HepG2 (cell line): ENCODE results near the gene NXN. TPM values are rescaled to one million over a fixed set of nuclear protein-coding genes. Genes with fewer than 3 reads are reported as not detected.

Source experiments
- ATAC-seq: fragments of 200-7000 bp; cut with Tn5 transposase; 3 replicates; pipeline ENCODE4 v1.9.1; 2020; ENCODE audit warnings: mild to moderate bottlenecking, moderate library complexity
- BruUV-seq: library from RNA; stranded (reverse); fragments of 400-500 nt; replicated peaks from 2 replicates; lab custom pipeline; 2021; lab: Mats Ljungman, UMichigan
- CTCF ChIA-PET: fragments of 300-600 bp; formaldehyde crosslinking; extraction: SDS; loops from one replicate; lab custom pipeline; 2021; ENCODE audit warnings: low total read pairs, inconsistent platforms, low intra/inter-chr PET ratio; lab: Yijun Ruan, JAX
- POLR2A ChIA-PET: fragments of 350-600 bp; sonication (Branson Sonifier 250); formaldehyde crosslinking; loops from one replicate; lab custom pipeline; 2020; ENCODE audit warnings: antibody characterized with exemption, inconsistent platforms; lab: Yijun Ruan, JAX
- DNase-seq: peaks from one replicate; pipeline ENCODE4 v3.0.0-alpha.2; 2015; ENCODE audit warnings: low spot score
- FAIRE-seq: peaks from 3 replicates; lab custom pipeline; 2011; peaks lifted over from hg19 to GRCh38; lab: Jason Lieb, UNC
- H2AFZ ChIP-seq: one replicate; pipeline ENCODE4 v1.6.1; 2011; ENCODE audit warnings: low read length, inconsistent platforms
- H3K27ac ChIP-seq: fragments of 300-600 bp; 3 replicates; pipeline ENCODE4 v1.8.0; 2011; ENCODE audit warnings: mixed run types, mild to moderate bottlenecking, mixed read lengths, low read length, inconsistent platforms; ENCODE audit not compliant: insufficient read depth; ENCODE audit errors: extremely low read length
- H3K27me3 ChIP-seq, 2 experiments: fragments of 200-600 bp in 1 of 2; 2 replicates in 1 of 2; 3 replicates in 1 of 2; pipeline versions ENCODE4 v1.6.0 to v1.8.0; 2011; ENCODE audit warnings: low read length in 2 of 2, mild to moderate bottlenecking in 2 of 2, moderate library complexity in 2 of 2, inconsistent platforms in 1 of 2; ENCODE audit not compliant: insufficient read depth in 2 of 2, control insufficient read depth in 1 of 2
- H3K36me3 ChIP-seq, 2 experiments: fragments of 200-600 bp in 1 of 2; replicated peaks in 1 of 2; 2 replicates in 1 of 2; 3 replicates in 1 of 2; pipeline versions ENCODE4 v1.5.1 to v1.8.0; 2011; ENCODE audit warnings: low read length in 2 of 2, inconsistent platforms in 1 of 2; ENCODE audit not compliant: insufficient read depth in 2 of 2, control insufficient read depth in 1 of 2
- H3K4me1 ChIP-seq: 2 replicates; pipeline ENCODE4 v1.5.1; 2012; ENCODE audit warnings: low read length, inconsistent platforms; ENCODE audit not compliant: insufficient read depth
- H3K4me2 ChIP-seq: 2 replicates; pipeline ENCODE4 v1.6.0; 2011; ENCODE audit warnings: low read depth, low read length, inconsistent platforms
- H3K4me3 ChIP-seq, 3 experiments: fragments of 200-600 bp in 1 of 3; sonication (generic), shearing (Covaris generic) in 1 of 3; replicated peaks in 1 of 3; 2 replicates each; pipeline ENCODE4 v1.5.1; 2011 to 2016; ENCODE audit warnings: low read length in 3 of 3, inconsistent platforms in 2 of 3, low read depth in 2 of 3, mild to moderate bottlenecking in 2 of 3, control low read depth in 1 of 3, mixed read lengths in 1 of 3; ENCODE audit not compliant: insufficient read depth in 1 of 3
- H3K79me2 ChIP-seq: one replicate; pipeline ENCODE4 v1.6.1; 2011; ENCODE audit warnings: low read length, inconsistent platforms; ENCODE audit not compliant: insufficient read depth
- H3K9ac ChIP-seq: 2 replicates; pipeline ENCODE4 v1.6.0; 2011; ENCODE audit warnings: mild to moderate bottlenecking, low read depth, low read length, inconsistent platforms; ENCODE audit not compliant: insufficient read depth
- H3K9me3 ChIP-seq: 2 replicates; pipeline ENCODE4 v1.5.1; 2012; ENCODE audit warnings: mild to moderate bottlenecking, low read length
- H4K20me1 ChIP-seq: 2 replicates; pipeline ENCODE4 v1.6.0; 2011; ENCODE audit warnings: inconsistent platforms, mild to moderate bottlenecking, low read length, moderate library complexity; ENCODE audit not compliant: insufficient read depth
- AHDC1 ChIP-seq: sonication (generic); formaldehyde crosslinking; IDR thresholded peaks from 2 replicates; pipeline ENCODE4 v1.5.1; 2020; ENCODE audit warnings: mild to moderate bottlenecking, missing genetic modification reagents, borderline replicate concordance
- AHR ChIP-seq: IDR thresholded peaks from 2 replicates; pipeline ENCODE4 v1.6.1; 2018; ENCODE audit warnings: missing genetic modification reagents, missing compliant biosample characterization
- ATRX ChIP-seq: sonication (generic); formaldehyde crosslinking; IDR thresholded peaks from 2 replicates; pipeline ENCODE4 v1.4.0; 2020; ENCODE audit warnings: missing genetic modification reagents, borderline replicate concordance
- CHD4 ChIP-seq: fragments of 200-600 bp; sonication (generic); IDR thresholded peaks from 2 replicates; pipeline ENCODE4 v1.7.0; 2017; ENCODE audit warnings: mild to moderate bottlenecking, low read length, borderline replicate concordance
- MTERF4 ChIP-seq: sonication (generic); formaldehyde crosslinking; IDR thresholded peaks from 2 replicates; pipeline ENCODE4 v1.8.0; 2023; ENCODE audit warnings: mild to moderate bottlenecking, missing genetic modification reagents
- NCOA2 ChIP-seq: sonication (generic); formaldehyde crosslinking; IDR thresholded peaks from 2 replicates; pipeline ENCODE4 v1.8.0; 2022; ENCODE audit warnings: inconsistent platforms
- NFYB ChIP-seq: sonication (generic); formaldehyde crosslinking; IDR thresholded peaks from 2 replicates; pipeline ENCODE4 v1.4.0; 2020; ENCODE audit warnings: missing genetic modification reagents
- SOX5 ChIP-seq: IDR thresholded peaks from 2 replicates; pipeline ENCODE4 v1.6.1; 2016; ENCODE audit warnings: borderline replicate concordance
- ZNF17 ChIP-seq: sonication (generic); formaldehyde crosslinking; IDR thresholded peaks from 2 replicates; pipeline ENCODE4 v1.5.0; 2020; ENCODE audit warnings: mild to moderate bottlenecking, missing genetic modification reagents
- ZNF75D ChIP-seq: sonication (generic); formaldehyde crosslinking; IDR thresholded peaks from 2 replicates; pipeline ENCODE4 v1.8.1; 2023; ENCODE audit warnings: missing genetic modification reagents, mild to moderate bottlenecking, borderline replicate concordance
- WGBS: methylation state at CpG from one replicate; pipeline ENCODE4 v1.1.6; 2017; ENCODE audit warnings: low lambda C conversion rate; 5-methylcytosine and 5-hydroxymethylcytosine counted together
- in situ Hi-C: cut with HindIII; loops from 2 replicates; pipeline ENCODE4 v1.10.0; 2017; ENCODE audit warnings: low pct_unique_long_range_greater_than_20kb; ENCODE audit not compliant: extremely low pct_ligation_motif_present
- intact Hi-C: fragments of 100-400 bp; cut with micrococcal nuclease; formaldehyde crosslinking; loops from one replicate; pipeline ENCODE4 v1.10.0; 2022; ENCODE audit not compliant: unreplicated experiment
- polyA plus RNA-seq, 8 experiments: library from polyadenylated mRNA; depleted of rRNA in 3 of 8; stranded (reverse) in 7 of 8; unstranded in 1 of 8; fragments of >200 nt; fragmentation: Illumina TruSeq in 4 of 8; extraction: Trizol in 4 of 8; gene quantifications; 2 replicates each; pipeline versions ENCODE4 v1.2.1 to v1.2.3, GENCODE V29; 2011 to 2016; ENCODE audit warnings: low read depth in 4 of 8, missing spikeins in 1 of 8, mixed read lengths in 1 of 8; ENCODE audit not compliant: insufficient read depth in 1 of 8
- total RNA-seq, 5 experiments: library from RNA; depleted of rRNA; stranded (reverse); fragments of >200 nt; fragmentation: Illumina TruSeq; extraction: Trizol; gene quantifications; 2 replicates each; pipeline ENCODE4 v1.2.3, GENCODE V29; 2016; ENCODE audit warnings: low read depth in 1 of 5
- TF ChIP-seq, protein P1 (sequence below): sonication (generic); formaldehyde crosslinking; IDR thresholded peaks from 2 replicates; pipeline ENCODE4 v1.8.0; 2022; ENCODE audit warnings: missing genetic modification reagents, mild to moderate bottlenecking, borderline replicate concordance

Gene NXN
- total and polyA plus RNA-seq, 2 of the 13 experiments (the other 11 are each of a cell fraction or from before 2014, with no cell fraction given) = 22.2 to 24.3 TPM

DNA sequence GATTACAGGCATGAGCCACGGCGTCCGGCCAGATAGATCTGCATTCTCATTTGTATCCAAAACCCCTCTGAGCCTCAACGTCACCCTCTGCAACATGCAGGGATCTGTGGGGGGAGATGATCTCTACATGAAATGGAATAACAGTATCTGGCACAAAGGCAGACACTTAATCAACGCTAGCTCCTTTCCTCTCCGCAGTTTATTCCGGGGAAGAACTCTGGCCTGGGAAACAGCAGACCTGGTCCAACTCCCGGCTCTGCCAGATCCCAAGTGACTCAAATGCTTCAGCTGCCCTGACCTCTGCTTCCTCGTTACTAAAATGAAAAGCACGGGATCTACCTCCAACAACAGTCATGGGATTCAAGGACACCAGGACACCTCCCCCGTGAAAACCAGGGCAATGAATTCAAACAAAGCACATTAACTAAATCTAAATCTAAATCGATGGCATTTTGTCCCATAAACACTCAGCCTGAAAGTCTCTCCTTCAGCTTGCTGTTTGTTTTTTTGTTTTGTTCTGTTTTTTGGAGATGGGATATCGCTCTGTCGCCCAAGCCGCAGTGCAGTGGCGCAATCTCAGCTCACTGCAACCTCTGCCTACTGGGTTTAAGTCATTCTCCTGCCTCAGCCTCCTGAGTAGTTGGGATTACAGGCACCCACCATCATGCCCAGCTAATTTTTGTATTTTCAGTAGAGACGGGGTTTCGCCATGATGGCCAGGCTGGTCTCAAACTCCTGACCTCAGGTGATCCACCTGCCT, 78.2 kb downstream of the NXN start (continued):
- TF ChIP-seq CHD4 (no peak), NCOA2 (CRISPR knock-in tag) (no peak), MTERF4 (CRISPR knock-in tag) (no peak), ZNF75D (CRISPR knock-in tag) (no peak), ATRX (CRISPR knock-in tag) (no peak), ZNF17 (CRISPR knock-in tag) (no peak), SOX5 (CRISPR knock-in tag) (no peak), AHR (CRISPR knock-in tag) (no peak), NFYB (CRISPR knock-in tag) (no peak)
- TF ChIP-seq, protein P1, sequence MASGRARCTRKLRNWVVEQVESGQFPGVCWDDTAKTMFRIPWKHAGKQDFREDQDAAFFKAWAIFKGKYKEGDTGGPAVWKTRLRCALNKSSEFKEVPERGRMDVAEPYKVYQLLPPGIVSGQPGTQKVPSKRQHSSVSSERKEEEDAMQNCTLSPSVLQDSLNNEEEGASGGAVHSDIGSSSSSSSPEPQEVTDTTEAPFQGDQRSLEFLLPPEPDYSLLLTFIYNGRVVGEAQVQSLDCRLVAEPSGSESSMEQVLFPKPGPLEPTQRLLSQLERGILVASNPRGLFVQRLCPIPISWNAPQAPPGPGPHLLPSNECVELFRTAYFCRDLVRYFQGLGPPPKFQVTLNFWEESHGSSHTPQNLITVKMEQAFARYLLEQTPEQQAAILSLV (CRISPR knock-in tag) = no peak

DNA sequence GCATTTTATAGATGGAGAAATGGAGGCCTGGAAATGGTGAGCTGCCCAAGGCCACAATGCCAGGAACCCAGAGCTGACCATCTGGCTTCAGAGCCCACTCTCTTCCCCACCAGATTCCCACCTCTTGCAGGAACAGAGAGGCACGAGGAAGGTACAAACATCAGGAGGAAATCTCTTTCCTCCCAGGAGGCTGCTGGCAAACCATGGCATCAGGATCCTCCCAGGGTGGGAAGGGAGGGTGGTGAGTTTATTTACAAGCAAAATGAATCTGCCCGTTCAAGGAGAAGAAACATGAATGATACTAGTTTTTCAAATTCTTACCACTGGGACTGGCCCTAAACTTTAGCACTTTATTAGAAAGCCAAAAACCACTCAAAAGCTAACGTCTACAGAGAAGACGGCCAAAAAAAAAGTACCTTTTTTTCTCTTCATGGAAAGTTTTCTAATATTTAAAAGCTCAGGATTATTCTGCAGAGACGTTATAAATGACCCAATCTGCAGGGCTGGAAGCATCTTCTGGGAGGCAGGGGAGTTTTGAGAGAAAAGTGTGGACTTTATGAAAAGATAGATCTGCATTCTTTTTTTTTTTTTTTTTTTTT, 79.1 kb downstream of the NXN start:
- H3K4me2 ChIP-seq = no peak overlapping the region
- DNase-seq (no peak), FAIRE-seq (no peak), ATAC-seq (no peak)
- H4K20me1 ChIP-seq = no peaks in the 10 kb centered on the region
- no peaks in the 10 kb centered on the region for H3K27me3 ChIP-seq
- no peaks in the 10 kb centered on the region for H3K36me3 ChIP-seq
- WGBS = 75% methylated on average over 5 of the region's 5 CpGs
- H3K9me3 ChIP-seq = no peaks in the 10 kb centered on the region
- peaks cover 2% of the 10 kb centered on the region for H3K79me2 ChIP-seq
- H3K4me1 ChIP-seq = peaks cover 17% of the 10 kb centered on the region
- in situ Hi-C loops (no loop called here), intact Hi-C loops (no loop called here)
- ChIA-PET CTCF (no interaction called here), POLR2A (interaction anchor here (1.2 kb wide), 1 partner anchor 30 kb away, joined by 3 read pairs; no protein-coding TSS in a partner anchor)
- H3K27ac ChIP-seq = no peak overlapping the region
- no peak overlapping the region for H3K9ac ChIP-seq
- no TSS peak for BruUV-seq
- H3K4me3 ChIP-seq = no peak overlapping the region
- no peak overlapping the region for H2AFZ ChIP-seq
- TF ChIP-seq AHDC1 (CRISPR knock-in tag) = no peak
